Activated T-cell treated with anti-CD3 and anti-CD28 coated beads, Interleukin-2, amount 50 U/mL, for 48 hours (primary cell): ENCODE data around the gene SPAG16.
"Not testable (repeated sequence)": the region's sequence is repeated elsewhere in the genome, so short reads cannot be mapped to it uniquely, and the experiment has no call there.

Experiments
- DNase-seq, 2 experiments: peaks; one replicate each; pipeline ENCODE4 v3.0.0-alpha.2; 2020

SPAG16 gene

DNA sequence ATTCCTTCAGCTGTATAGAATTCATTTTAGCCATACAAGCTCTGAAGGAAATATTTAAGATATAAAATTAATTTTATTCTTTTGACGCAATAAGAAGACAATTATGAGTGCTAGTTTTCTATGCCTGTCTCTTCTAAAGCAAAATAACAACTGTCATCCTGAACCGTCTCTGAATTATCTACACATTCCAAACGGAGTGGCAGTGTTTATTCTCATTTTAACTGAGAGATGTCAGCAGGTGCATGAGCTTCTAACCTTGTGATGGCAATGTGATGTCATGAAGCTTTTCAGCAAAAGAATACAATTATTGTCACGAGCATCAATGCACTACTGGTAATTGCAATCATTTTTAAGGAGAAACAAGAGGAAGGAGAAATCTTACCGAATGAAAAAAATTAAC lies 274.8 kb downstream of the SPAG16 start:
- DNase-seq: no peak

DNA sequence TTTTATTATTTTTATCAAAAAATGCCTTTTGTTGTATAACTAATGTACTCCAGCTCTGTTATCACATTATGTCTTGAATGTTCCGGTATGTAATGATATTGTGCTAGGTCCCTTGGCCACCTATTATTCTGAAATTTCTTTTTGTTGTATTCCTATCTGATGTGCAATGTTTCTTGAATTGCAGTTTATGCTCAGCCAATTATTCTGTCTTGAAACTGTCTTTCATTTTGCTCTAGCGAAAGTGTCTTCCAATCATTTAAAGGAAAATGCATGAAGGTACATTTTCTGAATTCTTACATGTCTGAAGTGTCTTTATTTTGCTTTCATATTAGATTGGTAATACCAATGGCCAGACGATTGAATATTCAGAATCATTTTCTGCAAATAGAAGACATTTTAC lies 277.5 kb downstream of the SPAG16 start:
- no peak for DNase-seq

- DNase-seq: no peak
Observed at GRCh38 chr2:213562539-213563180, 278.4 kb downstream of the SPAG16 start.

DNA sequence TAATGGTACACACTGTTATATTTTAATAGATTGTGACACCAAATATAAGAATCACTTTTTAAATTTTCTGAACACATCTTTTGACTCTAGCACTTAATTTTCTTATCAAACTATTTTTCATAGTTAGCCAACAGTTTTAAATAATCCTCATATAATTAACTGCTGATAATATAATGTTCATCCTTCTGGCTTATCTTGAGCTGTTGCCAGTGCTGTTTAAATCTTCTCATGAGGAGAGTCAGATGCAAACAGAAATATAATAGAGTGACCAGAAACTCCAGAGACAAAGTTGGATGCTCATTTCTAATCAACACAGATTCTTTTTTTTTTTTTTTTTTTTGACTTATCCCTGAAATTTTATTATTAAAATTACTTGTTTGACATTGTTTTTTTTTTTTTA lies 282.6 kb downstream of the SPAG16 start:
- DNase-seq: no peak

- no peak for DNase-seq
Observed at GRCh38 chr2:213609570-213610170, 325.4 kb downstream of the SPAG16 start.

GRCh38 chr2:213627054-213627710 lies 342.9 kb downstream of the SPAG16 start:
- no peak for DNase-seq

- no peak for DNase-seq
Observed at GRCh38 chr2:213627835-213628460, 343.7 kb downstream of the SPAG16 start.

GRCh38 chr2:213640738-213641425 lies 356.6 kb downstream of the SPAG16 start:
- no peak for DNase-seq

- no peak for DNase-seq
Observed at GRCh38 chr2:213644926-213645325, 360.7 kb downstream of the SPAG16 start.

DNA sequence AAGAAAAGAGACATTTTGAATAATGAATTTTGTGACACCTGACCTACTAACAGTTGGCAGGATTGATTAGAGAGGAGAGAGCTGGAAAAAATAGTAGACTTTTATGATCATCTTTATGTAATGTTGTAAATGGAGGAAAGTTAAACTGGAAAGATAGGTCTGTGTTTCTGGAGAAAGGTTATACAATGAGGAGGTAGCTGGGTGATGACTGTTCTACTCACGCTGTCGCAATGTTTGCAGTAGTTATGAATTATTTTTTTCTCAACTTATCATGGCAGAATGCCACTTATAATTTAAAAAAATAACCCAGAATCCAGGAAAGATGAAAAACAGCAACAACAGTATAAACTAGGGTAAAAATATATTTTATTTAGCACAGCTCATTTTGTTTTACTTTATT lies 364.9 kb downstream of the SPAG16 start:
- DNase-seq: no peak

- no peak for DNase-seq
Observed at GRCh38 chr2:213664817-213665216, 380.6 kb downstream of the SPAG16 start.

GRCh38 chr2:213669657-213670056 lies 385.4 kb downstream of the SPAG16 start:
- DNase-seq: no peak

DNA sequence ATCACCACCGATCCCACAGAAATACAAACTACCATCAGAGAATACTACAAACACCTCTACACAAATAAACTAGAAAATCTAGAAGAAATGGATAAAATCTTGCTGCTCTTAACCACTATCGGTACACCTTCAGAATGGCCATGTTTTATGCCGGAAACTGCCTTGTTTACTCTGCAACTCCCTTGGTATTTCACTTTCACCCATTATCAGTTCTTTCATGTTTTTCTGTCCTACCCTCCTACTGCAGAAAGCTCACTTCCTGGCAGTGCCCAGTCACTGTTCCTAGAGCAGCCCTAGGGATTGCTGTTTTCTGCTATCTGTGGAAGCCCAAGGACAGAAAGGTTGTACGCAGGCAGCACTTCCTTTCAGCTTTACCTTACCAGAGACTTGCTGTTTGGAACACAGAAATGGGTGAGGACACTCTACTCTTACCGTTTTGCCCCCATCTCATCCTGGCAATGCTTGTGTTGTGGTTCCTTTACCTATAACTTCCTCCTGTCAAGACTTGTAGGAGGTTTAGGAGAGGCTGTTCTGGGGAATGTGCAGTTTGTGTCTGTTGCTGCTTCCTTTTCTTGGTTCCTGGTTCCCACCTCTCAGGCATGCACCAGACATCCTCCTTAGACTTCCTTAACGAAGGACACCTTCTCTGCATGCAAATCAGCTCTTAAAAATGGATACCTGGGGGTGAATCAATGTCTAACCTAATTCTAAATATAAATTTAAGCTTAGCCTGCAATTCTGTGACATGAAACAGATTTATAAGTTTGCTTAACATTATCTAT lies 394.4 kb downstream of the SPAG16 start:
- DNase-seq: no peak

- DNase-seq: no peak
Observed at GRCh38 chr2:213679894-213680293, 395.6 kb downstream of the SPAG16 start.

- no peak for DNase-seq
Observed at GRCh38 chr2:213682276-213682675, 398.0 kb downstream of the SPAG16 start.

- DNase-seq: no peak
Observed at GRCh38 chr2:213688133-213688532, 403.9 kb downstream of the SPAG16 start.

DNA sequence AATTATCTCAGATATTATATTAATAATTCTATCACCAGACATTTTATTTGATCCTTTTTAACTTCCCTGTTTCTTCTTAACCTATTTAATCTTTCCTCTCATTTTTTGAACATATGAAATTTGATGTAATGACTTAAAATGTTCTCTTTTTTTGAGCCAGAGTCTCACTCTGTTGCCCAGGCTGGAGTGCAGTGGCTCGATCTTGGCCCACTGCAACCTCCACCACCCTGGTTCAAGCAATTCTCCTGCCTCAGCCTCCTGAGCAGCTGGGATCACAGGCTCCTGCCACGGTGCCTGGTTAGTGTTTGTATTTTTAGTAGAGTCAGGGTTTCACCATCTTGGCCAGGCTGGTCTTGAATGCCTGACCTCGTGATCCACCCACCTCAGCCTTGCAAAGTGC lies 404.6 kb downstream of the SPAG16 start:
- not testable (repeated sequence) for DNase-seq

GRCh38 chr2:213689585-213689984 lies 405.3 kb downstream of the SPAG16 start:
- no peak for DNase-seq

GRCh38 chr2:213691351-213691750 lies 407.1 kb downstream of the SPAG16 start:
- no peak for DNase-seq

GRCh38 chr2:213696442-213696841 lies 412.2 kb downstream of the SPAG16 start:
- DNase-seq: no peak

- DNase-seq: not testable (repeated sequence)
Observed at GRCh38 chr2:213701365-213701764, 417.1 kb downstream of the SPAG16 start.

DNA sequence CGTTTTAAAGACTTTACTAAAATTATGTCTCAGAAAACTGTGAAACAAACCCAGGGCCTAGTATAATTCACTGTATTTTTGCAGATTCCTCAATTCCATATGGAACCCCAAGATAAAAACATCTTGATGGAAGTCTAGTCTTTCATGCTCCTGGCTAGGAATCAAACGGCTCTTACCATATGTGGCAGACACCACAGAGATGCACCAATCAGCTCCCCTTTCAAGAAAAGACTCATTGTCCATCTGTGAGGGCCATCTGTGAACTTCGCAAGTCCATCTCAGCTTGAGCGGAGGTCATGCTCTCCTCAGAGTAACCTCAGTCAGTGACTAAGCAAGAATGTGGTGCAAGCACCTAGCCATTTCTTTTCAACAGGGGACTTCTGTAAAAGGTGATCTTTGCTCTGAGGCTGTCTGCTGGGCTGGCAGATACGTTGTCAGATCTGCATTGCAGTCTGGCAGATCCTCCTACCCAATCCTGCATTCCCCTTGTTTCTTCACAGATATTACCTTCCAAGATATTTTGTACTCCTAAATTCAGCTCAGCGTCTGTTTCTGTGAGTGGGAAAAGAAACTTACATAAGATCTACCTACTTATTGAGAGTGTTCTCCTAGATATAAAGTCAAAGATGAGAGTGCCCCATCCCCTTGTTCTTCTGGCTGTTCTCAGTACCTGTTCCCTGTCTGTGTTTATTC lies 419.3 kb downstream of the SPAG16 start:
- DNase-seq: no peak
